OCI-LY7 (cell line): ENCODE measurements around the gene MBD3. TPM values are rescaled to one million over a fixed set of nuclear protein-coding genes. Genes with fewer than 3 reads are reported as not detected.
A peak's percentile ranks its signal among the peaks of the same experiment; 100 is the strongest.

Experiments
- BruUV-seq: library from RNA; stranded (reverse); fragments of 400-500 nt; replicated peaks from 2 replicates; lab custom pipeline; 2021; lab: Mats Ljungman, UMichigan
- CTCF ChIA-PET: fragments of 300-600 bp; sonication (Branson Sonifier 250); formaldehyde crosslinking; loops from one replicate; lab custom pipeline; 2022; ENCODE audit warnings: antibody characterized with exemption; ENCODE audit not compliant: unreplicated experiment; lab: Charles Lee
- POLR2A ChIA-PET: fragments of 300-600 bp; sonication (Branson Sonifier 250); formaldehyde crosslinking; loops from one replicate; lab custom pipeline; 2022; ENCODE audit warnings: antibody characterized with exemption; lab: Charles Lee
- DNase-seq: peaks from one replicate; pipeline ENCODE4 v3.0.0-alpha.2; 2015; ENCODE audit warnings: low spot score
- H2AFZ ChIP-seq: fragments of 200-600 bp; sonication (generic), shearing (Covaris generic); 2 replicates; pipeline ENCODE4 v1.6.1; 2014; ENCODE audit warnings: mild to moderate bottlenecking, antibody characterized with exemption, low read length, moderate library complexity
- H3K27ac ChIP-seq: fragments of 200-600 bp; sonication (generic); 2 replicates; pipeline ENCODE4 v1.5.1; 2014; ENCODE audit warnings: mixed run types, low read depth, mild to moderate bottlenecking, moderate library complexity, low read length, inconsistent platforms; ENCODE audit not compliant: poor library complexity, severe bottlenecking
- H3K36me3 ChIP-seq: fragments of 200-600 bp; sonication (generic); 2 replicates; pipeline ENCODE4 v1.6.1; 2014; ENCODE audit warnings: mild to moderate bottlenecking, antibody characterized with exemption, low read length, moderate library complexity, mixed read lengths; ENCODE audit not compliant: insufficient read depth
- H3K4me1 ChIP-seq: fragments of 200-600 bp; sonication (generic); 2 replicates; pipeline ENCODE4 v1.5.1; 2014; ENCODE audit warnings: mild to moderate bottlenecking, low read length; ENCODE audit not compliant: insufficient read depth, poor library complexity, severe bottlenecking
- H3K4me2 ChIP-seq: fragments of 200-600 bp; sonication (generic); 2 replicates; pipeline ENCODE4 v1.6.1; 2014; ENCODE audit warnings: mild to moderate bottlenecking, low read length
- H3K4me3 ChIP-seq: fragments of 200-600 bp; sonication (generic); 2 replicates; pipeline ENCODE4 v1.5.1; 2014; ENCODE audit warnings: mild to moderate bottlenecking, low read depth, low read length; ENCODE audit not compliant: poor library complexity, severe bottlenecking
- H3K79me2 ChIP-seq: fragments of 200-600 bp; sonication (generic); 2 replicates; pipeline ENCODE4 v1.6.1; 2016; ENCODE audit warnings: low read depth, mild to moderate bottlenecking, low read length, moderate library complexity, mixed read lengths; ENCODE audit not compliant: insufficient read depth
- H3K9me2 ChIP-seq: fragments of 200-600 bp; sonication (generic); 2 replicates; pipeline ENCODE4 v1.6.1; 2016; ENCODE audit warnings: mild to moderate bottlenecking, low read length, mixed read lengths; ENCODE audit not compliant: insufficient read depth
- H3K9me3 ChIP-seq: fragments of 200-600 bp; sonication (generic); 2 replicates; pipeline ENCODE4 v1.6.1; 2014; ENCODE audit warnings: mild to moderate bottlenecking, mixed run types, low read length, mixed read lengths
- H4K20me1 ChIP-seq: fragments of 200-600 bp; sonication (generic); 2 replicates; pipeline ENCODE4 v1.6.1; 2014; ENCODE audit warnings: mild to moderate bottlenecking, antibody characterized with exemption, low read length, moderate library complexity, mixed read lengths; ENCODE audit not compliant: insufficient read depth
- EZH2phosphoT487 ChIP-seq: fragments of 200-600 bp; sonication (generic); IDR thresholded peaks from 2 replicates; pipeline ENCODE4 v1.6.1; 2018; ENCODE audit warnings: low read depth, borderline replicate concordance, mild to moderate bottlenecking, mixed run types, antibody characterized with exemption, low read length, moderate library complexity, mixed read lengths
- intact Hi-C: fragments of 100-400 bp; cut with micrococcal nuclease; formaldehyde crosslinking; loops from one replicate; pipeline ENCODE4 v1.10.0; 2022; ENCODE audit not compliant: unreplicated experiment
- total RNA-seq, 2 experiments: library from RNA; depleted of rRNA in 1 of 2; stranded (reverse); fragments of >200 nt in 1 of 2; shearing (Covaris generic) in 1 of 2; gene quantifications; 2 replicates each; pipeline ENCODE4 v1.2.3, GENCODE V29; 2014 to 2022
- TF ChIP-seq, protein P1 (sequence below): fragments of 200-600 bp; sonication (generic); conservative IDR thresholded peaks from 2 replicates; pipeline ENCODE4 v1.5.1; 2014; ENCODE audit warnings: mild to moderate bottlenecking, antibody characterized with exemption, low read length, moderate library complexity, mixed read lengths

The MBD3 gene
- total RNA-seq, 2 experiments from 2014 or later: 168 to 172 TPM

DNA sequence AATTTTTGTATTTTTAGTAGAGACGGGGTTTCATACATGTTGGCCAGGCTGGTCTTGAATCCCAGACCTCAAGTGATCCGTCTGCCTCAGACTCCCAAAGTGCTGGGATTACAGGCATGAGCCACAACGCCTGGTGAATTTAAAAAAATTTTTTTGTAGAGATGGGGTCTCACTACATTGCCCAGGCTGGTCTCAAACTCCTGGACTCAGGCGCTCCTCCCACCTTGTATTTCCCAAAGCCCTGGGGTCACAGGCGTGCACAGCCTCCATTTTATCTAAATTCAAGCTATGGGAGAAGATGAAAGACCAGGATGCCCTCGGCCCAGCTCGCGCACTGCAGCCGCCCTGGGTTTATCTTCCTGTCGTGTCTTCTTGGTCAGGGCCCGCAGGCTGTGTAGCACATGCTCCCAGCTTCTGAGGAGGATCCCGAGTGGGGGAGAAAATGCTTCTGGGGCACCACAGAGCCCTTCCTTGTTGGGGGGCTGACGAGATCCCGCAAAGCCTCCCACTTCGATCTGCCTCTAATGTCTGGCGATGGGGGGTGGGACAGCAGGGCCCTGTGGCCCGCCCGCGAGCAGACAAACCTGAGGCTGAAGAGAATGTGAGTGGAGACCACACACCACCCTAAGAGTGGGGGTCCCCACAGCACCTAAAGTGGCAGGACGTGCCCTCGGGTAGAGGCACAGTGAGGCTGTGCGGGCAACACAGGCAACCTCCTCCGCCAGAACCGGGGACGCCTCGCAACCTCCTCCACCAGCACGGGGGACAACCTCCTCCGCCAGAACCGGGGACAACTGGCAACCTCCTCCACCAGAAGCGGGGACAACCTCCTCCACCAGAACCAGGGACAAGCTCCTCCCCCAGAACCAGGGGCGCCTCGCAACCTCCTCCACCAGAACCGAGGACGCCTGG is 43.9 kb upstream of the MBD3 start:
- H3K79me2 ChIP-seq: peaks cover 99% of the 10 kb centered on the region
- no peak for DNase-seq
- no peak overlapping the region for H3K4me2 ChIP-seq
- BruUV-seq: no TSS peak
- H3K9me3 ChIP-seq: no peaks in the 10 kb centered on the region
- no peaks in the 10 kb centered on the region for H3K9me2 ChIP-seq
- intact Hi-C loops: no loop called here
- H3K27ac ChIP-seq: no peak overlapping the region
- CTCF ChIA-PET: no interaction called here
- no peaks in the 10 kb centered on the region for H3K4me1 ChIP-seq
- POLR2A ChIA-PET: interaction anchor here (0.6 kb wide), 1 partner anchor 23 kb away, joined by 3 read pairs; no protein-coding TSS in a partner anchor
- TF ChIP-seq, protein P1, sequence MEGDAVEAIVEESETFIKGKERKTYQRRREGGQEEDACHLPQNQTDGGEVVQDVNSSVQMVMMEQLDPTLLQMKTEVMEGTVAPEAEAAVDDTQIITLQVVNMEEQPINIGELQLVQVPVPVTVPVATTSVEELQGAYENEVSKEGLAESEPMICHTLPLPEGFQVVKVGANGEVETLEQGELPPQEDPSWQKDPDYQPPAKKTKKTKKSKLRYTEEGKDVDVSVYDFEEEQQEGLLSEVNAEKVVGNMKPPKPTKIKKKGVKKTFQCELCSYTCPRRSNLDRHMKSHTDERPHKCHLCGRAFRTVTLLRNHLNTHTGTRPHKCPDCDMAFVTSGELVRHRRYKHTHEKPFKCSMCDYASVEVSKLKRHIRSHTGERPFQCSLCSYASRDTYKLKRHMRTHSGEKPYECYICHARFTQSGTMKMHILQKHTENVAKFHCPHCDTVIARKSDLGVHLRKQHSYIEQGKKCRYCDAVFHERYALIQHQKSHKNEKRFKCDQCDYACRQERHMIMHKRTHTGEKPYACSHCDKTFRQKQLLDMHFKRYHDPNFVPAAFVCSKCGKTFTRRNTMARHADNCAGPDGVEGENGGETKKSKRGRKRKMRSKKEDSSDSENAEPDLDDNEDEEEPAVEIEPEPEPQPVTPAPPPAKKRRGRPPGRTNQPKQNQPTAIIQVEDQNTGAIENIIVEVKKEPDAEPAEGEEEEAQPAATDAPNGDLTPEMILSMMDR: no peak
- no peak for TF ChIP-seq EZH2phosphoT487
- H3K4me3 ChIP-seq: no peak overlapping the region
- peaks cover 19% of the 10 kb centered on the region for H4K20me1 ChIP-seq
- H3K36me3 ChIP-seq: peaks cover 100% of the 10 kb centered on the region
- no peak overlapping the region for H2AFZ ChIP-seq

DNA sequence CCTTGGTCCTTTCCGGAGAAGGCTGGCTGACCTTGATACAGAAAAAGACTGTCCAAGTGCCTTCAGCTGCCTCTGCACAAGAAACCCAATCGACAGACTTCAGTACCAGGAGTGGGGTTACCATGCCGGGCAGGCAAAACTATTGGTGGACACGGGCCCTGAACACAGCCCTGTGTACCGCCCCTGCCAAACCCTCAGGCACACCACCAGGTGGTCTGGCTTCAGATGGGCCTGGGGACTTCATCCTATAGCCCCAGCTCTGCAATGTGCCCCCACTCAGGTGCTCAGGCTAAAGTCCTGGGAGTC is 42.2 kb upstream of the MBD3 start:
- CTCF ChIA-PET: no interaction called here
- no peak overlapping the region for H3K4me2 ChIP-seq
- no peaks in the 10 kb centered on the region for H3K4me1 ChIP-seq
- H3K9me2 ChIP-seq: no peaks in the 10 kb centered on the region
- intact Hi-C loops: no loop called here
- H3K36me3 ChIP-seq: peaks cover 100% of the 10 kb centered on the region
- H3K9me3 ChIP-seq: no peaks in the 10 kb centered on the region
- TF ChIP-seq, protein P1: no peak
- TF ChIP-seq EZH2phosphoT487: no peak
- peak overlapping the region; percentile 11 for H3K27ac ChIP-seq
- H3K4me3 ChIP-seq: no peak overlapping the region
- POLR2A ChIA-PET: interaction anchor here (0.7 kb wide), 1 partner anchor 34 kb away, joined by 3 read pairs; no protein-coding TSS in a partner anchor
- H2AFZ ChIP-seq: no peak overlapping the region
- H4K20me1 ChIP-seq: peaks cover 25% of the 10 kb centered on the region
- H3K79me2 ChIP-seq: peaks cover 98% of the 10 kb centered on the region
- no peak for DNase-seq
- no TSS peak for BruUV-seq
